GM21360 (cell line): ENCODE data around the gene HOXB9.

Experiments
- ATAC-seq: cut with Tn5 transposase; IDR thresholded peaks from one replicate; pipeline ENCODE4 v1.9.1; 2021; ENCODE audit warnings: mild to moderate bottlenecking, moderate library complexity; ENCODE audit not compliant: unreplicated experiment

The HOXB9 gene

GRCh38 chr17:48639982-48640857 lies 14.1 kb upstream of the HOXB9 start:
- ATAC-seq: no peak

- ATAC-seq: no peak
Observed at GRCh38 chr17:48639136-48639535, 13.0 kb upstream of the HOXB9 start.

- no peak for ATAC-seq
Observed at GRCh38 chr17:48637323-48638260, 11.4 kb upstream of the HOXB9 start.

GRCh38 chr17:48636177-48637018 lies 10.2 kb upstream of the HOXB9 start:
- ATAC-seq: no peak

- ATAC-seq: no peak
Observed at GRCh38 chr17:48634493-48635208, 8.5 kb upstream of the HOXB9 start.

GRCh38 chr17:48633266-48633677 lies 7.1 kb upstream of the HOXB9 start:
- no peak for ATAC-seq

GRCh38 chr17:48632579-48633265 lies 6.6 kb upstream of the HOXB9 start:
- no peak for ATAC-seq

- ATAC-seq: no peak
Observed at GRCh38 chr17:48631693-48632578, 5.8 kb upstream of the HOXB9 start.

GRCh38 chr17:48630925-48631692 lies 5.0 kb upstream of the HOXB9 start:
- ATAC-seq: no peak

- ATAC-seq: no peak
Observed at GRCh38 chr17:48630009-48630924, 4.1 kb upstream of the HOXB9 start.

GRCh38 chr17:48629411-48629759 lies 3.2 kb upstream of the HOXB9 start:
- ATAC-seq: no peak

- ATAC-seq: no peak
Observed at GRCh38 chr17:48628649-48629410, 2.7 kb upstream of the HOXB9 start.

- ATAC-seq: no peak
Observed at GRCh38 chr17:48627623-48628521, 1.7 kb upstream of the HOXB9 start.

- ATAC-seq: no peak
Observed at GRCh38 chr17:48627118-48627597, 1.0 kb upstream of the HOXB9 start.
